ENCODE data around the gene MORN5.

DNA sequence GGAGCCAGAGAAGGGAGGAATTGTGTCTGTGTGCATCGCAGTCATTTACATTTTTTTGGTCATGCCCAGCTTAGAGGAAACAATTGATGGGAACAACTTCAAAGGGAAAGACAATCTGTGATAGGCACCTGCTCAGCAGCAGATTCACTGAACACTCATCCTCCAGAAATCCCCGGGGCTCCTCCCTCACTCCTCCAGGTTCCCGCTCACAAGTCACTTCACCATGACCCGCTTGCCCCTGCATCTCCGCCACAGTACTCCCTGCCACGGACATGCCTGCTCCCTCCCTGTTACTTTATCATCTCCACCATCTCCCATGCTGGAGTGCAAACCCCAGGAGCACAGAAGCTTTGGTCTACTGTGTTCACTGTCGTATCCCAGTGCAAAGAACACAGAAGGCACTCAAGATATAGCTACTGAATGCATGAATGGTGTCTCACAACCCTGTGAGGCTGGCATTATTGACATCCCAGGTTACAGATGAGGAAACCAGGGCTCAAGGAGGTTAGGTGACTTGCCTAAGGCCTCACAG, 52.8 kb downstream of the MORN5 start:
- no peak for TF ChIP-seq TAF1 (IDR thresholded peaks at IDR 0.05; ENCODE audit: low read depth)
- no peak for TF ChIP-seq EZH2 (IDR thresholded peaks at IDR 0.05; ENCODE audit: borderline replicate concordance, insufficient read depth, low read length, poor library complexity, severe bottlenecking)
- TF ChIP-seq, protein P1, sequence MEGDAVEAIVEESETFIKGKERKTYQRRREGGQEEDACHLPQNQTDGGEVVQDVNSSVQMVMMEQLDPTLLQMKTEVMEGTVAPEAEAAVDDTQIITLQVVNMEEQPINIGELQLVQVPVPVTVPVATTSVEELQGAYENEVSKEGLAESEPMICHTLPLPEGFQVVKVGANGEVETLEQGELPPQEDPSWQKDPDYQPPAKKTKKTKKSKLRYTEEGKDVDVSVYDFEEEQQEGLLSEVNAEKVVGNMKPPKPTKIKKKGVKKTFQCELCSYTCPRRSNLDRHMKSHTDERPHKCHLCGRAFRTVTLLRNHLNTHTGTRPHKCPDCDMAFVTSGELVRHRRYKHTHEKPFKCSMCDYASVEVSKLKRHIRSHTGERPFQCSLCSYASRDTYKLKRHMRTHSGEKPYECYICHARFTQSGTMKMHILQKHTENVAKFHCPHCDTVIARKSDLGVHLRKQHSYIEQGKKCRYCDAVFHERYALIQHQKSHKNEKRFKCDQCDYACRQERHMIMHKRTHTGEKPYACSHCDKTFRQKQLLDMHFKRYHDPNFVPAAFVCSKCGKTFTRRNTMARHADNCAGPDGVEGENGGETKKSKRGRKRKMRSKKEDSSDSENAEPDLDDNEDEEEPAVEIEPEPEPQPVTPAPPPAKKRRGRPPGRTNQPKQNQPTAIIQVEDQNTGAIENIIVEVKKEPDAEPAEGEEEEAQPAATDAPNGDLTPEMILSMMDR (IDR thresholded peaks at IDR 0.05; ENCODE audit: poor library complexity, severe bottlenecking): no peak
- TF ChIP-seq EP300 (conservative IDR thresholded peaks at IDR 0.05; ENCODE audit: poor library complexity, severe bottlenecking): no peak
- no peak for TF ChIP-seq SMC3 (conservative IDR thresholded peaks at IDR 0.05; ENCODE audit: poor library complexity)
- TF ChIP-seq, protein P2, sequence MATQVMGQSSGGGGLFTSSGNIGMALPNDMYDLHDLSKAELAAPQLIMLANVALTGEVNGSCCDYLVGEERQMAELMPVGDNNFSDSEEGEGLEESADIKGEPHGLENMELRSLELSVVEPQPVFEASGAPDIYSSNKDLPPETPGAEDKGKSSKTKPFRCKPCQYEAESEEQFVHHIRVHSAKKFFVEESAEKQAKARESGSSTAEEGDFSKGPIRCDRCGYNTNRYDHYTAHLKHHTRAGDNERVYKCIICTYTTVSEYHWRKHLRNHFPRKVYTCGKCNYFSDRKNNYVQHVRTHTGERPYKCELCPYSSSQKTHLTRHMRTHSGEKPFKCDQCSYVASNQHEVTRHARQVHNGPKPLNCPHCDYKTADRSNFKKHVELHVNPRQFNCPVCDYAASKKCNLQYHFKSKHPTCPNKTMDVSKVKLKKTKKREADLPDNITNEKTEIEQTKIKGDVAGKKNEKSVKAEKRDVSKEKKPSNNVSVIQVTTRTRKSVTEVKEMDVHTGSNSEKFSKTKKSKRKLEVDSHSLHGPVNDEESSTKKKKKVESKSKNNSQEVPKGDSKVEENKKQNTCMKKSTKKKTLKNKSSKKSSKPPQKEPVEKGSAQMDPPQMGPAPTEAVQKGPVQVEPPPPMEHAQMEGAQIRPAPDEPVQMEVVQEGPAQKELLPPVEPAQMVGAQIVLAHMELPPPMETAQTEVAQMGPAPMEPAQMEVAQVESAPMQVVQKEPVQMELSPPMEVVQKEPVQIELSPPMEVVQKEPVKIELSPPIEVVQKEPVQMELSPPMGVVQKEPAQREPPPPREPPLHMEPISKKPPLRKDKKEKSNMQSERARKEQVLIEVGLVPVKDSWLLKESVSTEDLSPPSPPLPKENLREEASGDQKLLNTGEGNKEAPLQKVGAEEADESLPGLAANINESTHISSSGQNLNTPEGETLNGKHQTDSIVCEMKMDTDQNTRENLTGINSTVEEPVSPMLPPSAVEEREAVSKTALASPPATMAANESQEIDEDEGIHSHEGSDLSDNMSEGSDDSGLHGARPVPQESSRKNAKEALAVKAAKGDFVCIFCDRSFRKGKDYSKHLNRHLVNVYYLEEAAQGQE (IDR thresholded peaks at IDR 0.05; ENCODE audit: borderline replicate concordance): no peak
- TF ChIP-seq POLR2AphosphoS5 (IDR thresholded peaks at IDR 0.05): no peak
- no peak for TF ChIP-seq MXI1 (conservative IDR thresholded peaks at IDR 0.05; ENCODE audit: poor library complexity, severe bottlenecking)
- no peak for TF ChIP-seq RAD21 (conservative IDR thresholded peaks at IDR 0.05)

Data from neural cell (in vitro differentiated cells).